Gastrocnemius medialis (tissue), 4 donors: ENCODE measurements around the gene SIAE.
A peak's percentile ranks its signal among the peaks of the same experiment; 100 is the strongest.

Source experiments
- CTCF ChIP-seq, 5 experiments: fragments of 450-650 bp in 3 of 5; fragments of 200-600 bp in 2 of 5; sonication (generic) in 2 of 5; IDR thresholded peaks in 4 of 5; conservative IDR thresholded peaks in 1 of 5; 1 replicate in 4 of 5; 2 replicates in 1 of 5; pipeline ENCODE4 v1.5.1; 2016 to 2019; ENCODE audit warnings: antibody characterized with exemption in 5 of 5, mild to moderate bottlenecking in 3 of 5, moderate library complexity in 3 of 5
- POLR2A ChIP-seq, 2 donors: fragments of 450-650 bp; IDR thresholded peaks; one replicate each; pipeline ENCODE4 v1.6.1; 2017; ENCODE audit warnings: antibody characterized with exemption in 2 of 2, mild to moderate bottlenecking in 2 of 2, moderate library complexity in 2 of 2

- TF ChIP-seq CTCF (IDR thresholded peaks at IDR 0.05 in 4 of 5, conservative IDR thresholded peaks at IDR 0.05 in 1 of 5) (peak in 1 of 5 experiments; percentile 18), POLR2A (IDR thresholded peaks at IDR 0.05) (peak; percentile 85 to 86)
Observed at GRCh38 chr11:124622531-124623451, 50.7 kb downstream of the SIAE start, which contains the start of gene TBRG1.
